Testis (tissue), 2 donors: ENCODE measurements around the gene USP20.

Experiments
- CTCF ChIP-seq, 3 experiments: fragments of 450-650 bp in 2 of 3; fragments of 200-600 bp in 1 of 3; sonication (generic) in 1 of 3; IDR thresholded peaks; one replicate each; pipeline ENCODE4 v1.5.1; 2016 to 2019; ENCODE audit warnings: antibody characterized with exemption in 3 of 3, mild to moderate bottlenecking in 2 of 3, moderate library complexity in 1 of 3
- POLR2A ChIP-seq: fragments of 450-650 bp; IDR thresholded peaks from one replicate; pipeline ENCODE4 v1.6.1; 2017; ENCODE audit warnings: antibody characterized with exemption, mild to moderate bottlenecking, moderate library complexity

- no peak for TF ChIP-seq CTCF (IDR thresholded peaks at IDR 0.05)
- no peak for TF ChIP-seq POLR2A
Observed at GRCh38 chr9:129850821-129851550, 15.7 kb downstream of the USP20 start.
